C4-2B (cell line): ENCODE measurements around the gene SLC26A9.

ENCODE experiments used
- H3K27ac ChIP-seq: fragments of 450-650 bp; 2 replicates; pipeline ENCODE4 v1.5.1; 2017
- CTCF ChIP-seq: fragments of 450-650 bp; conservative IDR thresholded peaks from 2 replicates; pipeline ENCODE4 v1.5.1; 2017; ENCODE audit warnings: mild to moderate bottlenecking
- ZFX ChIP-seq: fragments of 450-650 bp; IDR thresholded peaks from 2 replicates; pipeline ENCODE4 v1.6.1; 2017

The SLC26A9 gene

DNA sequence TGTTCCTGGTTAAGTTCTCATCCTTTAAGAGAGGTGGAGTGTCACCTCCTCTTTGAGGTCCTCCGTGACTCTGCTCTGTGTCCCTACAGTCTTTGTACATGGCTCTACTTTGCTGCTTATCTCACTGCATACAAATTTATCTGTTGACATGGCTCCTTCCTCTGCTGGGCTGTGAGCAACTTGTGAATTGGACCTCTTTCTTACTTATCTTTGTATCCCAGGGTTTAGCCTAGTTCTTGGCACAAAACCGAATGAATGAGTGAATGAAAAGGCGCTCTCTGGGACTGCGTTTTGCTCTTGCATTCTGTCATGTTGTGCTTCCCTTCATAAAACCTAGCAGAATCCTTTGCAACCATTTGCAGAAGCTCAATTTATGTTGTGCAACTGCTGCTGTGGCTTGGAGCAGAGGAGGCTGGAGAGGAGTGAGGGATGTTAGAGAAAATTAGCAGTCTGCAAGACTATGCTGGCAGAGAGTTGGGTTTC, 12.4 kb downstream of the SLC26A9 start:
- no peak overlapping the region for H3K27ac ChIP-seq
- TF ChIP-seq CTCF (no peak), ZFX (no peak)

GRCh38 chr1:205930195-205930577, 13.1 kb downstream of the SLC26A9 start:
- no peak for TF ChIP-seq CTCF
- no peak for TF ChIP-seq ZFX
- no peak overlapping the region for H3K27ac ChIP-seq

DNA sequence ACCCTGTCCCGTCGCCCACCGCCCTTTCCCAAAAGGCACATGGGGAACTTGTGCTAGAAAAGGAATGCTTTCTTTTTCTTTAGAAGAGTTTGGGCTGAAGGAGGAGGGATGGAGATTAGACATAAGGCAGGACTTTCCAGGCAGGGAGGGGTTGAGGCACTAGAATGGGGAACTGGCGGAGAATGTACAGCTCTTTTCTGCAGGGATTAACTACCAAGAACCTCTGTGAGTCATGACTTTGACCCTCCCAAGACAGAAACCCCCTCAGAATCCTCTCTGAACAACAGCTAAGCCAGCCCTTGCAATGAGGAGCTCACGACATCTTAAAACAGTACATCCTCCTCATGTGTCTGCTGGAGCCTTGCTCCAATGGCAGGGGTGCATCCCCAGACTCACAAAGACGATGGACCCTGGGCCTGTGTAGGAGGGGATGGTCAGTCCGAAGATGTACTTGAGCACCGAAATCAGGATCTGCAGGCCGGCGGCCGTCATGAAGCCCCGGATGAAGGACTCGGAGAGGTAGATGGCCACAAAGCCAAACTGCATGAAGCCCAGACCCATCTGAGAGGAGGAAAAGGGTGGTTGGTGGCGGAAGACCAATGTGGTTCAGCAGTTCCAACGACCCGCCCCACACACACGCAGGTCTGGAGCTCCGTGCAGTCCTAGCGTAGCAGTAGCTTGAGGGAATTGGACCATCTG, 13.6 kb downstream of the SLC26A9 start:
- H3K27ac ChIP-seq: no peak overlapping the region
- TF ChIP-seq CTCF: no peak
- TF ChIP-seq ZFX: no peak

DNA sequence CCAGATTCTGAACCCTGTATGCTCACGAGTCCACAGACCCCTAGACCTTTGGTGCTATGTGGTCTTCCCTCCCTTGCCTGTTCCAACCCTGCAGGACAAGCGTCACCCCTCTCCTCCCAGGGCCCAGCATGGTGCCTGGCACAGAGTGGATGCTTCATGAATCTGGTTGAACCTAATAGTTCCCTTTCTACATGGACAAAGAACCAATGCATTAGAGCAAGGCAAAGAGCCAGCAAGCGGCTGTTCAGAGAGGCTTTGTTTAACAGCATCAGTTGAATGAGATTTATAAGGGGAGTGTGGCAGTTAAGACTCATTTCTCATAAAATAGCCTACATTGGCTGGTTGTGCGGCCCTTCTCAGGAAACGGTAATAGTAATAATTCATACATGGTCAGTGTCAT, 14.9 kb downstream of the SLC26A9 start:
- TF ChIP-seq CTCF (no peak), ZFX (no peak)
- H3K27ac ChIP-seq: no peak overlapping the region

DNA sequence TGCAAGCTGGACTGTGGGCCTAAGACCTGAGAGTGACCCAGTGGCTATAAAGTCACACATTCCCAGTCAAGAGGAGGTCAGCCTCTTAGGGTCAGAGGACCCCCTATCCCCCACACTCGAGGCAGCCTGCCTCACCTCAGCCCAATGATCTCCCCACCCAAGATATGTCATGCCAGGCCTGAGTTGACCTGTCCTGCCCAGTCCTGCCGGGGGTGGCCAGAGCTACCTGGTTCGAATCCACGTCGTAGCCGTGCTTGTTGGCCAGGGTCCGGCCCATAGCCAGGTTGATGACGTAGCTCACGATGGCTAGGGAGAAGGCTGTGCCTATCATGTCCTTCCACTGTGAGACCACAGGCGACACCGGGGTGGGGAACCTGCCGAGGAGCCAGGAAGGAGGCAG, 15.6 kb downstream of the SLC26A9 start:
- TF ChIP-seq ZFX (no peak), CTCF (no peak)
- H3K27ac ChIP-seq: no peak overlapping the region

DNA sequence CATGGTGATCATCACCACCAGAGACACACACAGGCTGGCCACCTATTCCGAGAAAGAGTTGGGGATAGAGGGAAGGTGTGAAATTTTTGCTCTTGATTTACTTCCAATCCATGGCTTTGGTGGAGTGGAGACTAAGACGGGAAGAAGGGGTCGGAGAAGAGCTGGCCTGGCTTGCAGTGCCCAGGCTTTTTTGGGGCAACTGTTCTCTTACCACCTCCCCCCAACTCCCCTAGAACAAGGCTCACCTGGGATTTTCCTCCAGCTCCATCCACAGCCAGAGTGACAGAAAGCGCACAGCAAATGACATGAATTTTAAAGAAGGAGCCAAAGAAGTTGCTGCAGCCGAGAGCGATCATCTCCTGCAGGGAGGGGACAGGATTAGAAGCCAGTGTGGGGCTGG, 16.0 kb downstream of the SLC26A9 start:
- no peak overlapping the region for H3K27ac ChIP-seq
- TF ChIP-seq ZFX: no peak
- no peak for TF ChIP-seq CTCF

DNA sequence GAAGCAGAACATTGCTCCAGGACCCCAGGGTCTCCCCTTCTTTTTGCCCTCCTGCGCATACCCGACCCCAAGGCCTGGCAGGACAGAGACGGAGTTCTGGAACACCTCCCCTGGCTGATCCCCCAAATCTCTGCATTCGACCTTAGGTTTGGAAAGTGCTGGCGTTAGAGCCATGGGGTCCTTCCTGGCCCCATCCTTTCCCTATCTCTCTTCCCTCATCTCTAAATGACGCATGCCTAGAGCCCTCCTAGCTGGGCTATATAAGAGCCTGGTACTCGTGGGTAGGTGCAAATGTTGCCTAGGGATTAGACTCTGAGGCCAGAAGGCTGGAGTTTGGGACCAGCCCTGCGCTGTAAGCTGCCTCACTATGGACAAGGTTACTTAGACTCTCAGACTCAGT, 16.6 kb downstream of the SLC26A9 start:
- TF ChIP-seq ZFX (no peak), CTCF (no peak)
- H3K27ac ChIP-seq: no peak overlapping the region
